HG03108 (cell line): ENCODE measurements around the gene CNBP.
"Not testable (repeated sequence)": the region's sequence is repeated elsewhere in the genome, so short reads cannot be mapped to it uniquely, and the experiment has no call there.

Experiments
- ATAC-seq: cut with Tn5 transposase; IDR thresholded peaks from one replicate; pipeline ENCODE4 v1.9.1; 2021; ENCODE audit warnings: moderate library complexity; ENCODE audit not compliant: unreplicated experiment

CNBP gene

GRCh38 chr3:129183569-129184395 is at the start of gene CNBP:
Gene CNBP, minus strand, starts transcription at chr3:129183896. Its CDS starts 12,139 bp downstream, at chr3:129171757.
- ATAC-seq, result peak; percentile 96

- ATAC-seq, result no peak
Measured at GRCh38 chr3:129231331-129232119, 47.8 kb upstream of the CNBP start.

GRCh38 chr3:129230311-129231019 is 46.8 kb upstream of the CNBP start:
- ATAC-seq, result no peak

- no peak for ATAC-seq
Measured at GRCh38 chr3:129228891-129229585, 45.3 kb upstream of the CNBP start.

- no peak for ATAC-seq
Measured at GRCh38 chr3:129226374-129226773, 42.7 kb upstream of the CNBP start.

GRCh38 chr3:129224984-129225393 is 41.3 kb upstream of the CNBP start:
- ATAC-seq, result no peak

GRCh38 chr3:129224387-129224786 is 40.7 kb upstream of the CNBP start:
- not testable (repeated sequence) for ATAC-seq

- ATAC-seq, result no peak
Measured at GRCh38 chr3:129218742-129219141, 35.0 kb upstream of the CNBP start.

GRCh38 chr3:129213238-129213637 is 29.5 kb upstream of the CNBP start:
- no peak for ATAC-seq

- no peak for ATAC-seq
Measured at GRCh38 chr3:129211772-129212171, 28.1 kb upstream of the CNBP start.

- no peak for ATAC-seq
Measured at GRCh38 chr3:129211345-129211744, 27.6 kb upstream of the CNBP start.

- no peak for ATAC-seq
Measured at GRCh38 chr3:129207479-129207878, 23.8 kb upstream of the CNBP start.

GRCh38 chr3:129205109-129205832 is 21.6 kb upstream of the CNBP start:
- ATAC-seq, result no peak

GRCh38 chr3:129204473-129204872 is 20.8 kb upstream of the CNBP start:
- no peak for ATAC-seq

- no peak for ATAC-seq
Measured at GRCh38 chr3:129199366-129199765, 15.7 kb upstream of the CNBP start.

- ATAC-seq, result no peak
Measured at GRCh38 chr3:129197321-129197720, 13.6 kb upstream of the CNBP start.

GRCh38 chr3:129196601-129197000 is 12.9 kb upstream of the CNBP start:
- no peak for ATAC-seq

- no peak for ATAC-seq
Measured at GRCh38 chr3:129195731-129196256, 12.1 kb upstream of the CNBP start.

- not testable (repeated sequence) for ATAC-seq
Measured at GRCh38 chr3:129189793-129190192, 6.1 kb upstream of the CNBP start.

GRCh38 chr3:129187857-129188256 is 4.2 kb upstream of the CNBP start:
- ATAC-seq, result no peak
